Effector memory CD4-positive, alpha-beta T cell (primary cell): ENCODE measurements around the gene PARP14.
"Not testable (repeated sequence)": the region's sequence is repeated elsewhere in the genome, so short reads cannot be mapped to it uniquely, and the experiment has no call there.

ENCODE experiments used
- DNase-seq, 3 donors: peaks; one replicate each; pipeline ENCODE4 v3.0.0-alpha.2; 2020
- H3K27ac ChIP-seq: 2 replicates; pipeline ENCODE4 v1.7.0; 2013; ENCODE audit warnings: mild to moderate bottlenecking, low read length, moderate library complexity; ENCODE audit not compliant: insufficient read depth, poor library complexity, severe bottlenecking
- H3K27me3 ChIP-seq: replicated peaks from 2 replicates; pipeline ENCODE4 v1.7.0; 2013; ENCODE audit warnings: mild to moderate bottlenecking, low read length; ENCODE audit not compliant: insufficient read depth, control insufficient read depth, poor library complexity, severe bottlenecking
- H3K36me3 ChIP-seq: 2 replicates; pipeline ENCODE4 v1.7.0; 2013; ENCODE audit warnings: mild to moderate bottlenecking, low read length, moderate library complexity; ENCODE audit not compliant: control insufficient read depth, insufficient read depth
- H3K4me1 ChIP-seq: 2 replicates; pipeline ENCODE4 v1.7.0; 2013; ENCODE audit warnings: low read length, mild to moderate bottlenecking; ENCODE audit not compliant: control insufficient read depth, insufficient read depth, poor library complexity, severe bottlenecking
- H3K4me3 ChIP-seq: 2 replicates; pipeline ENCODE4 v1.7.0; 2013; ENCODE audit warnings: low read length, low read depth, mild to moderate bottlenecking; ENCODE audit not compliant: insufficient read depth, poor library complexity, severe bottlenecking
- H3K9me3 ChIP-seq: 2 replicates; pipeline ENCODE4 v1.7.0; 2013; ENCODE audit warnings: mild to moderate bottlenecking, low read length, moderate library complexity; ENCODE audit not compliant: control insufficient read depth

PARP14 gene

GRCh38 chr3:122690096-122690495, 9.5 kb downstream of the PARP14 start:
- H3K9me3 ChIP-seq, result no peaks in the 10 kb centered on the region
- no peaks in the 10 kb centered on the region for H3K4me1 ChIP-seq
- H3K36me3 ChIP-seq, result peaks cover 36% of the 10 kb centered on the region
- no peak for DNase-seq
- H3K27ac ChIP-seq, result no peak overlapping the region
- H3K27me3 ChIP-seq, result no peaks in the 10 kb centered on the region
- no peak overlapping the region for H3K4me3 ChIP-seq

GRCh38 chr3:122691195-122691594, 10.6 kb downstream of the PARP14 start:
- Histone ChIP-seq H3K9me3 (no peaks in the 10 kb centered on the region), H3K36me3 (peaks cover 41% of the 10 kb centered on the region), H3K4me1 (no peaks in the 10 kb centered on the region), H3K27ac (no peak overlapping the region), H3K27me3 (no peaks in the 10 kb centered on the region), H3K4me3 (no peak overlapping the region)
- no peak for DNase-seq

GRCh38 chr3:122692674-122693073, 12.0 kb downstream of the PARP14 start:
- no peaks in the 10 kb centered on the region for H3K4me1 ChIP-seq
- no peak for DNase-seq

GRCh38 chr3:122694966-122695365, 14.3 kb downstream of the PARP14 start:
- H3K9me3 ChIP-seq, result no peaks in the 10 kb centered on the region
- H3K27me3 ChIP-seq, result no peaks in the 10 kb centered on the region
- DNase-seq, result no peak
- H3K36me3 ChIP-seq, result peaks cover 74% of the 10 kb centered on the region
- H3K4me3 ChIP-seq, result no peak overlapping the region
- no peak overlapping the region for H3K27ac ChIP-seq
- no peaks in the 10 kb centered on the region for H3K4me1 ChIP-seq

More at GRCh38 chr3:122692674-122693073, 12.0 kb downstream of the PARP14 start:
- H3K27ac ChIP-seq, result no peak overlapping the region
- no peaks in the 10 kb centered on the region for H3K9me3 ChIP-seq
- peaks cover 54% of the 10 kb centered on the region for H3K36me3 ChIP-seq
- H3K4me3 ChIP-seq, result no peak overlapping the region
- no peaks in the 10 kb centered on the region for H3K27me3 ChIP-seq

GRCh38 chr3:122695927-122696561, 15.4 kb downstream of the PARP14 start:
- Histone ChIP-seq H3K36me3 (peaks cover 84% of the 10 kb centered on the region), H3K4me1 (no peaks in the 10 kb centered on the region)
- no peak for DNase-seq

GRCh38 chr3:122697952-122698620, 17.4 kb downstream of the PARP14 start:
- H3K9me3 ChIP-seq, result no peaks in the 10 kb centered on the region
- no peaks in the 10 kb centered on the region for H3K4me1 ChIP-seq
- H3K4me3 ChIP-seq, result no peak overlapping the region
- H3K27ac ChIP-seq, result no peak overlapping the region
- no peak for DNase-seq
- no peaks in the 10 kb centered on the region for H3K27me3 ChIP-seq
- H3K36me3 ChIP-seq, result peaks cover 86% of the 10 kb centered on the region

More at GRCh38 chr3:122695927-122696561, 15.4 kb downstream of the PARP14 start:
- Histone ChIP-seq H3K27ac (no peak overlapping the region), H3K9me3 (no peaks in the 10 kb centered on the region), H3K4me3 (no peak overlapping the region), H3K27me3 (no peaks in the 10 kb centered on the region)

- Histone ChIP-seq H3K4me3 (no peak overlapping the region), H3K9me3 (no peaks in the 10 kb centered on the region), H3K27me3 (no peaks in the 10 kb centered on the region), H3K27ac (no peak overlapping the region), H3K4me1 (no peaks in the 10 kb centered on the region), H3K36me3 (peaks cover 76% of the 10 kb centered on the region)
- no peak for DNase-seq
Observed at GRCh38 chr3:122700193-122700592, 19.6 kb downstream of the PARP14 start.

GRCh38 chr3:122705379-122705778, 24.7 kb downstream of the PARP14 start:
- peaks cover 41% of the 10 kb centered on the region for H3K36me3 ChIP-seq
- H3K4me1 ChIP-seq, result no peaks in the 10 kb centered on the region
- H3K27me3 ChIP-seq, result no peaks in the 10 kb centered on the region

GRCh38 chr3:122710616-122711251, 30.1 kb downstream of the PARP14 start:
- H3K4me3 ChIP-seq, H3K9me3 ChIP-seq, H3K27ac ChIP-seq, H3K27me3 ChIP-seq, DNase-seq, H3K4me1 ChIP-seq: not testable (repeated sequence)
- H3K36me3 ChIP-seq, result peaks cover 45% of the 10 kb centered on the region

More at GRCh38 chr3:122705379-122705778, 24.7 kb downstream of the PARP14 start:
- Histone ChIP-seq H3K4me3 (no peak overlapping the region), H3K9me3 (no peaks in the 10 kb centered on the region), H3K27ac (no peak overlapping the region)
- DNase-seq, result no peak

GRCh38 chr3:122714273-122714672, 33.6 kb downstream of the PARP14 start:
- H3K36me3 ChIP-seq, result peaks cover 73% of the 10 kb centered on the region
- no peak for DNase-seq
- no peak overlapping the region for H3K4me3 ChIP-seq
- H3K9me3 ChIP-seq, result no peaks in the 10 kb centered on the region
- H3K27me3 ChIP-seq, result no peaks in the 10 kb centered on the region
- no peaks in the 10 kb centered on the region for H3K4me1 ChIP-seq
- H3K27ac ChIP-seq, result no peak overlapping the region
